Dermis microvascular lymphatic vessel endothelial cell (primary cell): ENCODE measurements around the gene USE1. TPM values are rescaled to one million over a fixed set of nuclear protein-coding genes. Genes with fewer than 3 reads are reported as not detected.

Experiments
- DNase-seq, 2 donors: peaks; one replicate each; pipeline versions ENCODE4 v3.0.0 to v3.0.0-alpha.2; 2010; ENCODE audit warnings: low read depth in 2 of 2
- total RNA-seq: library from RNA; depleted of rRNA; stranded (reverse); fragments of >200 nt; gene quantifications from 2 replicates; pipeline ENCODE4 v1.2.1, GENCODE V29; 2014

Gene USE1
- total RNA-seq, 1 donor from 2014 or later, result 11.6 TPM

DNA sequence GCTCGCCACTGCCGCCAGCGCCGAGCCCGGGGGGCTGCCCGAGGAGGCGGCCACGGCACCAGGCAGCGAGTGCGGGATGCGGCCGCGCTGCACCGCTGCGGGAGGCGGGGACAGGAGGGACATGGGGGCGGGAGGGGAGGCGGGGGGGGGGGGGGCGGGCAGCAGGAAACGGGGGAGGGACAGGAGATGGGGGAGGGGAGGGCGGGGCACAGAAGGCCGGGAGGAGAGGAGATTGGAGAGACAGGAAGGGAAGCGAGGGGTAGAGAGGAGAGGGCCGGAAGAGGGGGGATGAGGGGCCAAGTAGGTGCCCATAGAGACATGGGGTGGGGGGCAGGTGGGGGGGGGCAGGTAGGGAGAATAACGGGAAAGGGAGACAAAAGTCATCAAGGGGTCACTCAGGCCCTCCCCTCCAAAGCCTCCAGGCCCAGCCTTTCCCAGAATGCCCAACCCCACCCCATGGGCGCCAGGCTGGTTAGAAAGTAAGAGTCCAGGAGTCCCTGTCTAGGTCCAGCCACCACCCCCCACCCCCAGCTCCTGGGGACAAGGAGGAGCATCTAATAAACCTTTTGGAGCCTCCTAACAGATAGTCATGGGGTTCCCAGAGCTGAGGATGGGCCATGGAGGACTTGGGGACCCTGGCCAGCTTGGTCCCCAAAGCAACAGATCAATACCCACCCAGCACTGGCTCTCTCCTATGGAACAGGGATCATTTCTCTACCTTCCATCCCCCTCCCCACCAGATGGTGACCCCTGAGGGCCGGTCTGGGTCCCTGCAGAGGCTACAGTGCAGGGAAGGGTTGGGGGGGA lies 21.0 kb downstream of the USE1 start:
- peak in 1 of 2 donors; percentile 42 for DNase-seq

DNA sequence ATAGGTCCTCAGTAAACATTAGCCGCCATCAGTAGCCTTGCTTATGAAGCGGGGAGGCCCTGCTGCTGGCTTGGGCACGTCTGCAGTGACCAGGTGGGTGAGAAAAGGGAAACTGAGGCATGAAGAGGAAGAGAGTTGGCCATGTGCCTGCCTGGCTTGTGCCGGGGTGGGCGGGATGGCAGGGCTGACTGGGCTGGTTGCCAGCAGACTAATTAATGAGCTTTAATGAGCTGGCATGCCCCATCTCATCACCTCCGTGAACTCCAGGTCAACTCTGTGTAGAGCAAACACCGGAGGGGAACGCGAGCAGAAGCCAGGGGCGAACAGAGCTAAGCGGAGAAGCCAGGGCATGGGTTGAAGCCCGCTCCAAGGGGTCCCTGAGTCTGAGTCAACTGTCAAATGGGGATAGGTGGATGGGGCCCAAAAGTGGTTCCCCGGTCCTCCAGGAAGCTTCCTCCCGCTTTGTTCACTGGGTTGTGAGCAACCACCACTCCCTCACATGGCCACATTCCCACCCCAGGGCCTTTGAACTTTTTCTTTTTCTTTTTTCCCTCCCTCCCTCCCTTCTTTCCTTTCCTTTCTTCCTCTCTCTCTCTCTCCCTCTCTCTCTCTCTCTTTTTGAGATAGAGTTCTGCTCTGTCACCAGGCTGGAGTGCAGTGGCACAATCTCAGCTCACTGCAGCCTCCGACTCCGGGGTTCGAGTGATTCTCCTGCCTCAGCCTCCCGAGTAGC lies 21.8 kb downstream of the USE1 start:
- DNase-seq, result no peak

DNA sequence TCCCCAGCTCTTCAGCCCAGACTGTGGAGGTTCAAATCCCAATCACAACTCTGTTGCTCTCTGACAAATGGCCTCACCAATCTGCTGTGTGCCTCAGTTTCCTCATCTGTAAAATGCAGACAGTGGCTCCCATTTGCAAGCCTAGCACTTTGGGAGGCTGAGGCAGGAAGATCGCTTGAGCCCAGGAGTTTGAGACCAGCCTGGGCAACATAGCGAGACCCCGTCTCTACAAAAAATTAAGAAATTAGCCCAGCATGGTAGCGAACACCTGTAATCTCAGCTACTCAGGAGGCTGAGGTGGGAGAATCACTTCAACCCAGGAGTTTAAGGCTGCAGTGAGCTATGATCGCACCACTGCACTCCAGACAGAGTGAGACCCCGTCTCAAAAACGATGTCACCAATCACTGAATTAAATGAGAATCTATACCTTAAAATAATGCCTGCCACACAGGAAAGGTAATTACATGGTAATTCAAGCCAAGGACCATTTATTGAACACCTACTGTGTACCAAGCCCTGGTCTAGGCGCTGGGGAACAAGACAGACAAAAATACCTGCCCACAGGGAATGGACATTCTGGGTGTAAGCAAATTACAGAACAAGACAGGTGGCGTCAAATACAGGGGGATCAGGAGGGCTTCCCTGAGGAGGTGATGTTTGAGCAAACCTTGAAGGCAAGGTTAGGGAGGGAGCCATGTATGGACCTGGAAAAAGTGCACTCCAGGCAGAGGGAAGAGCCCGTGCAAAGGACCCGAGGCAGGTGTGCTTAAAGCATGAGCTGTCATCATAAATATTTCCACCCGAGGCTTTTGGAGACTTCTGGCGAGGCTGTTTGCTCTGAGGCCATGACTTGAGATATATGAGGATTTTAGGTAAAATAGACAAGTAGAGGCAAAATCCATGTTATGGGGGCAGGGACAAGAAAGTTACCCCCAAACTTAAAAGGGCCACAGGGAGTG lies 22.9 kb downstream of the USE1 start:
- DNase-seq, result no peak

DNA sequence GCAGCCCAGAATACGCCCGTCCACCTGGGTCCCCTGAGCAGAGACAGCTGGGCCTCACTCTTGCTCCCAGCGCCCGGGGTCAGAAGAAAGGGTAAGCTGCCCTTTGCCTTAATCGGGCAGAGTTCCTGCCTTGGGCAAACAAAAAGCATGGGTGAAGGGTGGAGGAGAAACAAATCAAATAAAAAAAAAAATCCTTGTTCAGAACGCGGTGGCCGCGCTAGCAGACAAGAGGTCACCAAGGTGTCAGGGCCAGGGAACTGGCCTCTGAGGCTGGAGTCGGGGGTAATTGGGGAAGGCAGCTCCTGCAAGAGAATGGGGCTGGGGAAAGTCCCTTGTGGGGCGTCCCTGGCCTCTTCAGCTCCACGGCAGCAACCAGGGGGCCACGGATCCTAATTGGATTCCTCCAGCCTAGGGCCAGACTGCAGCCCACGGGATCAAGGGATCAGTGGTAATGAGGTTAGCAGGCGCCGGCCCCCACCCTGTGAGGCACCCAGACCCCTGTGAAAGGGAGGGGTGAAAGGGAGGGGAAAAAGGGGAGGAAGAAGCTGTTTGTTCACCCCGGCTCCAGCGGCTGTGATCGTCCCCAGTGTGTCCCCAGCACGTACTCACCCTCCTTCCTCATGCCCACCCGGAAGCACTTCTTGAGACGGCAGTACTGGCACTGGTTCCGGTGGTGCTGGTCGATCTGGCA lies 25.1 kb downstream of the USE1 start:
- no peak for DNase-seq

DNA sequence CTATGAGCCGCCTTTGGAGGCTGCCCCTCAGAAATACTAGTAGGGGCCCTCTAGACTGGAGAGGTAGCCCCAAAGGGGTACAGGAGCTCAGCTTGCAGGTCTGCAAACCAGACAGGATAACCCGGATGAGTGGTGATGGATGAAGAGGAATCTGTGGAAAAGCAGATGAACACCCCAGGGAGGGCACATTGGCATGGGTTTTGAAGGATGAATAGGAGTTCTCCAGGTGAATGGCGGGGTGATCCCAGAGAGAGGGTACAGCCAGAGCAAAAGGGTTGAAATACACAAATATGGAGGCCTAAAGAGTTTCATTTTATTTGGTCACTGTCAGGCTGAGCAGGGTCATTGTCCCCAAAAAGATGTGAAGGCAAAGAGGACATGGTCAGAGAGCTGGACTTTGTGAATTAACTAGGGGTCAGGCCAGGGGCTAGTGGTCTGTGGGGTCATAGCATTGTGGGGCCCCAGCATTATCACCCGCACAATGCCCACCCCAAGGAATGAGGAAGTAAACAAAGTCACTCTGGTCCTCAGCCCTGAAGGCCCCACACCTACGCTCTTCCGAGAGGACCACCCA lies 25.8 kb downstream of the USE1 start:
- DNase-seq, result no peak

DNA sequence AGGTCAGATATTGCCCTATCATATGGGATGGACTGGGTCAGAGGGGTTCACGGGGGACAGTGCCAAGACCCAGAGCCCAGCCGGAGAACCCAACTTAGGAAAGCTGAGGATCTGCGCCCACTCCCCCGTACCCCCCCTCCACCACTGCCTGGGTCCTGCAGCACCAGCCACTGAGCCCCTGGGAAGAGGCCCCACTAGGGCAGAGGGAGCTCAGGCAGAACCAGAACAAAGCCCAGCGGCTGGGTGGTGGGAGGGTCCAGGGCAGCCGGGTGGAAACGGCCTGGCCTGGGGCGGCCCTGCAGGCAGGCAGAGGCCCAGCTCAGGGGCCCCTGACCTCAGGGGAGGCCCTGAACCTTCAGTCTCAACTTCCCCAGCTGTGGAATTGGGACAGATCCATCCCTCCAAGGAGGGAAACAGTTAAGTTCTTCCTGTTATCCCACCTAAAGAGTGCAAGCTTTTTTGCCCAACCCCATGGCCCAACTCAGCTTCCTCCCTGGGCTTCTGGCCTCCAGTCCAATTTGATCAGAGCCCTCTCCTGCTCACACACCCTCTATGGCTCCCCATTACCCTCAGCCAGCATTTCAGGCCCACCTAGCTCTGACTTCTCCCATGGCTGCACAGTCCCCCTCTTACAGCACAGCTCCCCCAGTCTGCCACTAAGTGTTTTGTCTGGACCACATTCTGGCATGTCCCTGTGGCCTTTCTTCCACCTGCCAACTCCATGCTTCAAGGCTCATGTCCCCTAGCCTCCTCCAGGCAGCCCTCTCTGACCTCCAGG lies 27.5 kb downstream of the USE1 start:
- DNase-seq, result no peak

DNA sequence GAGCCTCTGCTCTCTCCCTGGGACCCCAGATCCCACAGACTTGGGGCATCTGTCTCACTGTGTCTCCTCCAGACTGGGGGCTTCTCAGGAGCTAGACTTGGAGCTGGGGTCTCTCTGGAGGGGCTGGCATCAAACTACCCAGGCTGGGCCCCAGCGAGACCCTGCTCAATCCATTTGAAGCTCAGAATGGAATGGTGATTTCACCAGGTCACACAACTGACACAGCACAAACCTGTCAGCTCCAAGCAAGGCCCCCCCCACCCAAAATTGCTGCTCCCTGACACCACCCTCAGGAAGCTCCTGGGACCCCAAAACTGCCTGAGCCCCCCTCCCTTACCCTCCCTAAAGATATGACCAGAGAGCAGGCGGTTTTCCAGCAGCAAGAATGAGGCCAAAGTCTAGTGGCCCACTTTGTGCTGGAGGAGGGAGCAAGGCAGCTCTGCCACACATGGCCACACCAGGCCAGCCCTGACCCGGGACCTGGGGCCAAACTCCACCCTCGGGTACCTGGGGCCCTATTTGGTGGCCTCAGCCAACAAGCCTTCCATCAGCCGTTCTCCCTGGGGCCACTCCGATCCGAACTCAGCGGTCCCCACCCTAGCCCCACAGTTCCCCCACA lies 28.2 kb downstream of the USE1 start:
- DNase-seq, result no peak

DNA sequence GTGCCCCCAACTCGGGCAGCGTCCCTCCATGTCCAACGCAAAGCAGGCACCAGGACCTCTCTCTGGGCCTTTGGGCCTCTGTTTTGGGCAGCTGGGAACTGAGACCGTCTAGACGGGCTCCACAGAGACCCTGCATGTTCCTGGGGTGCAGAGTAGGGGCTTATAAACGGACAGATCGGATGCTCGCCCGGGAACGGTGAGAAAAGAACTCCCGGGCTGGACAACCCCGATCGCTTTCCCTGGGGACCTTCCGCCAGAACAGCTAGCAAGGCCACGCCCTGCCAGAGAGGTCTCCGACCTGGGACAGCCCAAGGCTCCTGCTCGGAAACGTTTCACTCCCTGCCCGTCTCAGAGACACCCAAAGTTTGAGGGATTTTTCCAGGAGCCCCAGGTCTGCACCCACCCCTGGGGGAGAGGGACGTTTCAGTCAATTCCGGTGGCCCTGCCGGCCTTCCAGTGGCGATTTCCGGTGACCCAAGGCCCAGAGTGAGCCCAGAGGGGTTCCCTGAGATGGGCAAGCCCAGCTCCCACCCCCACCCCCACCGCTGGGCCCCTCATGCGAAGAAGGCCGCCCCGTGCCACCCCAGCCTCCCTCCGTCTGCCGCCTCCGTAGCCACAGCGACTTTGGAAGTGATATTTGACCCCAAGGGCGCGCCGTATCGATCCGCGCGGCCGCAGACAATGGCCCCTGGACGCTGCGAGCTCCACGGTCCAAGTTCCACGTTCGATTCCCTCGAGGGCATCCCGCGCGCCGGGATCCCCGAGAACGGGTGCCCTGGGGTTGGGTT lies 28.9 kb downstream of the USE1 start:
- no peak for DNase-seq

DNA sequence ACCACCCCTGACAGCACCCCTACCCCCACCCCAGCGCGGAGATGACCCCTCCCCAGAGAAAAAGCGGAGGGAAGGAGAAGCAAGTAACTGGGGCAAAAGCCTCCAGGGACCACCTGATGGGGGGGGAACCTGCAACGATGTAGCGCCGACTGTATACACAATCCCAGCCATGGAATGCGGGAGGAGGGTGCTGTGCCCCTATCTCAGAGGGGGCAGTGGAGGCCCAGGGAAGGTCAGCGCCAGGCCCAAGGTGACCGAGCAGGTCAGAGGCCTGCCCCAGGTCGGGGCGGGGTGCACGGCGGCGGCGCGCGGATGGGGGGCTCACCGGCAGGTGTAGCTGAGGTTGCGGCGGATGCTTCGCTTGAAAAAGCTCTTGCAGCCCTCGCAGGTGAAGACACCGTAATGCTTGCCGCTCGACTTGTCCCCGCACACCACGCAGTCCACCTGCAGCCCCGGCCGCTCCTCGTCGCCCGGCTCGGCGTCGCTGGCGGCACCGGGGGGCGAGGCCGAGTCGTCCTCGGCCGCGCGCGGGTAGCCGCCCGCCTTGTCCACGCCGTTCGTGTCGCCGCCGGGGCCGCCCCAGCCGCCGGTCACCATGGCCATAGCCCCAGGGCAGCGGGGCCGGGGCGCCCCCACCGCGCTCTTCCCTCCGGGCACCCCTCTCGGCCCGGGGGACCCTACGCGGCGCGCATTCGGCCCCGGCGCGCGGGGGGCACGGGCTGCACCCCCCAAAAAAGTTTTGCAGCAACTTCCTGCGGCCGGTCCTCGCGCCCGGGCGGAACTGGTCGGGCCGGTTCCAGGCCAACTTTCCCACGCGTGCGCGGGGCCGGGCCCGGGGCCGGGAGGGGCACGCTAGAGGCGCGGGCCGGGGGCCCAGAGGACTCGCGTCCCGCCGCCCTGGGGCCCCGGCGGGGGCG lies 29.7 kb downstream of the USE1 start:
- no peak for DNase-seq

DNA sequence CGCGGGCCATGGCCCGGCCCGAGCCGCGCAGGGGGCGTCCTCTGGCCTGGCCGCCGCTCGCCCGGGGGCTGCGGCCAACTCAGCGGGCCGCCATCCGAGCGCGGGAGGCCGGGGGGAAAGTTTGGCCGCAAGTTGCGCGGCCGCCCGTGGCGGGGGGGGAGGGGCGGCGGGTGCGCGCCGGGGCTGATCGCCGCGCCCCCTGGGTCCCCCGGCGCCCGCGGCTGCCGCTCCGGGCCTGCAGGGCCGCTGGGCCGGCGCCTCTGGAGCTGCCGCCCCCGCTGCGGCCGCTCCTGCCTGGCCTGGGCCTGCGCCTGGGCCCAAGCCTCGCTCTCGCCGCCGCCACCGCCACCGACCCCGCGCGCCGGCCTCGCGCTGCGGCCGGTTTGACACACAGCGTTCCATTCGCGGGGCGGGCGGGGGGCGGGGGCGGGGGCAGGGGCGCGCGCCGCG lies 30.4 kb downstream of the USE1 start, which contains the start of gene NR2F6:
Gene NR2F6, minus strand, starts transcription at position 385 of the 450 bp plus-strand sequence. CDS start 699 bp downstream, outside the sequence.
- DNase-seq, result no peak

DNA sequence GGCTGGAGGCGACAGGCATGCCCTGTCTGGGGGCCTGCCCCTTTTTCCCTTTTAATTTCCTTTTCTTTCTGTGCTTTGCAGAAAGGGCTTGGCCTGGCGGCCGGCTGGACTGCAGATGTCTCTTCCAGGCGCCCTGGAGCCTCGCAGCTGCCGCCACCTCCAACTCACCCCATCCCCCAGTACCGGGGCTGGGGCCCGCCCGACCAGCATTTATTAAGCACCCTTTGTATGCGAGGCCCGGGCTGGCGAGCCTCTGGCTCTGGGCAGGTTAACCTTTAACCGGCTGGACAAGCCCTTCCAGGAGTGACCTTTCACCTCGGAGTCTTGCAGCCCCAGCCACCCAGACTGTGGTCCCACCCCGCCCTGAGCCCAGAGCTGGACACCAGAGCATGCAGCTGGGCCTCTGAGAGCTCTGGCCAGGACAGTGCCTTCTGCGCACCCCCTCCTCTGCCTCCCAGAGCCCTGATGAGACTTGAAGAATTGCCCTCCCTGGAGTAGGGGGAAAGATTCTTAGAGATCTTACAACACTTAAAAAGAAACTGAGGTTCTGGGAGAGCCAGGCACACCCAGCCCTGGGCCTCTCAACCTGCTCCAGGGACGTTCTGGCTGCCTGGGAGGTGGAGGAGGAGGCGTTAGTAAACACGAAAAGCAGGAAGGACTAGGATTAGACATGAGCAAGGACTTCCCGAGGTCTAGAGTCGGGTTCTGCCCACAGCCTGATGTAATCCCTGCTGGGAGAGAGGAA lies 31.7 kb downstream of the USE1 start:
- no peak for DNase-seq

DNA sequence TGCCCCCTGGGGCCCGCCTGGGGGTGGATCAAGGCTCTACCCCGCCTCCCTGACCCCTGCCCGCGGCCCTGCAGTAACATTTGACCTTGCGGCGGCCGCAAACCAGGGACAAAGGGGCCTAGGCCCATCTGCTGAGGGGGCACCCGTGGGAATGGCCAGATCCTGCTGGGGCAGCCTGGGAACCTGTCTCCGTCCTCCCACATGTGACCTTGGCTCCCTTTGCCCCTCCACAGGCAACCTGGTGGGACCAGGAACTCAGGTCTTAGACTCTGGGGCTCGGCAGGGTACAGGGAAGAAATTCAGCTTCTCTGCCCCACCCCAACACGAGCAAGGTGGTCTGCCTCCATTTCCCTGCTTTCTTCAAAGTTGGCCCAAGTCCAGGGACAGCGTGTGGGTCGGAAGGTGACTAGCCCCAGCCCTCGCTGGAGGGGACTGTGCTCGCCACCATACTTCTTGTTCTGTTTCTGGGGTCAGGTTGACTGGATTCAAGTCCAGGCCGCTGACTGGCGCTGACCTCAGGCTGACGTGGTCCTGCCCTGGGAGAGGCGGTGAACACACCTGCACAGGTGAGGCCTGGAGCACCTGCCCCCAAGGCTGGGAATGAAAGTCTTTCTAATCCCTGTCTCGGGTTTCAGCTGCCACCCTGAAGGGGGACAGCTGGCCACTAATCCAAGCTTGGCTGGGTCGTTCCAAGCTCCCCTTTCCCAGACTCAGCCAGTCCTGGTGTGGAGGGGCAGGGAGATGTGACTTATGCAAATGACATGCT lies 33.0 kb downstream of the USE1 start:
- DNase-seq, result no peak

DNA sequence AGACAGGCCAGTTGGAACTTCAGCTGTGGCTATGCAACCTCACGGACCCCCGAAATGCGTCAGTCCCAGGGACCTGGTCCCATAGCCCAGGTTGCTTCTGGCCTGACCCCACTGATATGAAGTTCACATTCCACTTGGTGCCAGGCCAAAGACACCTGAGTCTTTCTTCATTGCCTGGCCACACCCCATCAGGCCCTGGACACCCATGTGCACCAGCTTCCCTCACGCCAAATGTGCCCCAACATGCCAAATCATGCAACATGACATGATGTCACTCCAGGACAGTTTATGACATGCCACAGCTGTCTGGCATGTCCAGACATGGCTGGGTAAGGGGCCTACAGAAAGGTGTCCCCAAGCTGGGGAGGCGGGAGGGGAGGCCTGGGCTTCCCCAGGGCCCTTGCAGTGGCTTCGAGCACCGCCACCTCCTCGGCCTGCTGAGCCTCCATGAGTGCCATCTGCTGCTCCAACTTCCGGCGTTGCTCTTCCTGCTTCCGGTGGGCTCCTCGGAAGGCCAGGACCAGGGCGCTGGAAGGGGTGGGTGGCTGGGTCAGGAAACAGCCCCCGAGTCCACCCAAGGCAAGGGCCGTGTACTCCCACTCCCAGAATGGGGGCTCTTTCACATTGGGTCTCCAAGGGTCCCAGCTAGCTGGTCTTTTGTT lies 34.9 kb downstream of the USE1 start:
- no peak for DNase-seq

DNA sequence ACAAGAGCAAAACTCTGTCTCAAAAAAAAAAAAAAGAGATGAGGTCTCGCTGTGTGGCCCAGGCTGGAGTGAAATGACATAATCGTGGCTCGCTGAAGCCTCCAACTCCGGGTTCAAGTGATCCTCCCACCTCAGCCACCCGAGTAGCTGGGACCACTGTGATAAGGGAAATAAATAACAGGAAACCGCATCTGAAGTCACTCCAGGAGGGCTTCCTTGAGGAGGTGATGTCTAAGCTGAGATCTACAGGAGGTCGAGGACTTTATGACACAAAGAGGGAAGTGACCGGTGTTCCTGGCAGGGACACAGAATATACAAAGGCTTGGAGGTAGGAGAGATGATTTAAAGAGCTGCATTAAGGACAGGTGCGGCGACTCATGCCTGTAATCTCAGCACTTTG lies 39.5 kb downstream of the USE1 start:
- no peak for DNase-seq

DNA sequence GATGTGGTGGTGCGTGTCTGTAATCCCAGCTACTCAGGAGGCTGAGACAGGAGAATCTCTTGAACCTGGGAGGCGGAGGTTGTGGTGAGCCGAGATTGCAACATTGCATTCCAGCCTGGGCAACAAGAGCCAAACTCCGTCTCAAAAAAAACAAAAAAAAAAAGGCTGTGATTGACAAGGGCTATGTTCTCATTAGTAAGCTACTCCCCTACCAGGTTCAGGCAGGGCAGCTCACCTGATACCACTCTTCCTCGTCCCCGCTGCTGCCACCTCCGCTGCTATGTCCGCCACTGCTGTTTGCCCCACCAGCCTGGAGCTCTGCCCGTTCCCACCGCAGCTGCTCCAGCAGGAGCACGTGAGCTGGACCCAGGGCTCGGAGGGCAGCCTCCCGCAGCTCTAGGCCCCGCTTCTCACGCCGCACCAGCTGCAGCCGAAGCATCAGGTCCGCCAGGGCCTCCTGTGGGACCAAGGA lies 40.0 kb downstream of the USE1 start:
- DNase-seq, result no peak
